ENCODE results near the gene RNF5. TPM values are rescaled to one million over a fixed set of nuclear protein-coding genes. Genes with fewer than 3 reads are reported as not detected.

The RNF5 gene
- total and polyA plus RNA-seq, 10 donors = 36.0 to 77.8 (median 56.1) TPM

DNA sequence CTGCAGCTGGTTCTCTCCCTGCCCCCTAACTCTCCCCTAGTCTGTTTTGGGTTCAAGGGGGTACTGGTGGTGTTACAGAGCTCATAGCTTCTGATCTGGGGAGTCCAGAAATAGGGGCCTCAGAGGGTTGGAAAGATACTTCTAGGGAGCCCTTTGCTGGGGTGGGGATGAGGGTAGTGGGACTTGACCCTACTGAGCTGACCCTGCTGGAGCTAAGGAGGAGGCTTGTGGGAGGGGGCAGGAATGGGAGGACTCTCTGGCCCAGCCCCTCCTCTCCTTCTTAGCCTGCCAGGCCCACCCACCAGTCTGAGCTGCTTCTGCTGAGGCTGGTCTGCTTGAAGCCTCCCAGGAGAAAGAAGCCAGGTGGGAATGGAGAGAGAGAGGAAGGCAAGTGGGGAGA lies 13.9 kb upstream of the RNF5 start, which contains the start of gene EGFL8:
EGFL8 (plus strand) TSS at position 301 of the 400 bp plus-strand sequence. CDS start 1,571 bp downstream, outside the sequence.
- Histone ChIP-seq H3K9me3 (no peaks in the 10 kb centered on the region), H3K27me3 (replicated peaks in 1 of 7) (no peaks in the 10 kb centered on the region), H3K4me1 (no peaks in the 10 kb centered on the region), H3K36me3 (peaks cover 0 to 70% (median 16%) of the 10 kb centered on the region in 6 donors), H3K4me3 (no peak within 1 kb of the TSS), H3K27ac (peak within 1 kb of the TSS in 1 of 8 donors; percentile 34)
- TF ChIP-seq POLR2AphosphoS5 (IDR thresholded peaks at IDR 0.05) = no peak
- no peak for TF ChIP-seq POLR2A (IDR thresholded peaks at IDR 0.05)
- intact Hi-C loops (cut with DNase I; ENCODE audit: low total_unique reads) = no loop called here
- peak; percentile 17 for DNase-seq

DNA sequence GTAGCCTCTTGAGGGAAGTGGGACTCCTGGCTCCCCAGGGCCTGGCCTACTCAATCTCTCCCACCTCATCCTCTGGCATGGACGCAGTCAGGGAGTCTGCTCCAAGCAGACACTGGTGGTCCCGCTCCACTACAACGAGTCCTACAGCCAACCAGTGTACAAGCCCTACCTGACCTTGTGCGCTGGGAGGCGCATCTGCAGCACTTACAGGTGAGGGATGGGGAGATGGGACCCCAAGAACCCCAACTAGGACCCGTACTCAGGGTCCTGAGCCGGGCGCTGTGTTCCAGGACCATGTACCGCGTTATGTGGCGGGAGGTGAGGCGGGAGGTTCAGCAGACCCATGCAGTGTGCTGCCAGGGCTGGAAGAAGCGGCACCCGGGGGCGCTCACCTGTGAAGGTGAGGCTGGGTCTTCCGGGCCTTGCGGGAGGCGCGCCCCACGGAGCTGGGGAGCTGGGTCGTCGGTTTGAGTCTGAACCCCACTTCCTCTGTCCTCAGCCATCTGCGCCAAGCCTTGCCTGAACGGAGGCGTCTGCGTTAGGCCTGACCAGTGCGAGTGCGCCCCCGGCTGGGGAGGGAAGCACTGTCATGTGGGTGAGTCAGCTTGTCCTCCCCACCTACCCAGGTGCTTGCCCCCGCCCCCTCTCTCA lies 11.7 kb upstream of the RNF5 start:
- TF ChIP-seq POLR2A (IDR thresholded peaks at IDR 0.05) (no peak), POLR2AphosphoS5 (IDR thresholded peaks at IDR 0.05) (peak in 1 of 3 donors; percentile 47)
- no peak overlapping the region for H3K27ac ChIP-seq
- 85 to 91% (median 90%) methylated on average over 17 to 30 of the region's 30 CpGs for WGBS, 5 donors
- H3K9me3 ChIP-seq = no peaks in the 10 kb centered on the region
- DNase-seq = peak; percentile 65
- intact Hi-C loops (cut with DNase I; ENCODE audit: low total_unique reads) = no loop called here
- peaks cover 0 to 83% (median 35%) of the 10 kb centered on the region in 6 donors for H3K36me3 ChIP-seq
- no peaks in the 10 kb centered on the region for H3K27me3 ChIP-seq (replicated peaks in 1 of 7)
- no peaks in the 10 kb centered on the region for H3K4me1 ChIP-seq
- H3K4me3 ChIP-seq = no peak overlapping the region

DNA sequence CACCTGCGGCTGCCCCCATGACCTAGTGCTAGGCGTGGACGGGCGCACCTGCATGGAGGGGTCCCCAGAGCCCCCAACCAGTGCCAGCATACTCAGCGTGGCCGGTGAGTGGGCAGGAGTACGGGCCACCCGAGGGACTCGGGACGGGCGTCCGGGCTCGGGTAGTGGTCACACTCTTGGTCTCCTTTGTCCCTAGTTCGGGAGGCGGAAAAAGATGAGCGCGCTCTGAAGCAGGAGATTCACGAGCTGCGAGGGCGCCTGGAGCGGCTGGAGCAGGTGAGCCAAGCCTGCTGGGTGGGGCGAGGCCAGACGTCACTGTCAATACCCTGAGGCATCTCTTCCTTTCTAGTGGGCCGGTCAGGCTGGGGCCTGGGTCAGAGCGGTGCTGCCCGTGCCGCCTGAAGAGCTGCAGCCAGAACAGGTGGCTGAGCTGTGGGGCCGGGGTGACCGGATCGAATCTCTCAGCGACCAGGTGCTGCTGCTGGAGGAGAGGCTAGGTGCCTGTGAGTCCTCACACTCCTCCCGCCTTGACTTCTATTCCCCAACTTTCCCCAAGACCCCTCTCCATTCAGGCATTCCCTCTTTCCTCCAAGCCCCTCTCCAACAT lies 10.9 kb upstream of the RNF5 start:
- intact Hi-C loops (cut with DNase I; ENCODE audit: low total_unique reads) = no loop called here
- 91 to 94% (median 93%) methylated on average over 32 of the region's 32 CpGs for WGBS, 5 donors
- DNase-seq = peak; percentile 71
- Histone ChIP-seq H3K4me3 (no peak overlapping the region), H3K4me1 (no peaks in the 10 kb centered on the region), H3K9me3 (no peaks in the 10 kb centered on the region), H3K27me3 (replicated peaks in 1 of 7) (no peaks in the 10 kb centered on the region), H3K36me3 (peaks cover 0 to 81% (median 35%) of the 10 kb centered on the region in 6 donors), H3K27ac (no peak overlapping the region)
- TF ChIP-seq POLR2A (IDR thresholded peaks at IDR 0.05) (no peak), POLR2AphosphoS5 (IDR thresholded peaks at IDR 0.05) (peak in 1 of 3 donors; percentile 28)

DNA sequence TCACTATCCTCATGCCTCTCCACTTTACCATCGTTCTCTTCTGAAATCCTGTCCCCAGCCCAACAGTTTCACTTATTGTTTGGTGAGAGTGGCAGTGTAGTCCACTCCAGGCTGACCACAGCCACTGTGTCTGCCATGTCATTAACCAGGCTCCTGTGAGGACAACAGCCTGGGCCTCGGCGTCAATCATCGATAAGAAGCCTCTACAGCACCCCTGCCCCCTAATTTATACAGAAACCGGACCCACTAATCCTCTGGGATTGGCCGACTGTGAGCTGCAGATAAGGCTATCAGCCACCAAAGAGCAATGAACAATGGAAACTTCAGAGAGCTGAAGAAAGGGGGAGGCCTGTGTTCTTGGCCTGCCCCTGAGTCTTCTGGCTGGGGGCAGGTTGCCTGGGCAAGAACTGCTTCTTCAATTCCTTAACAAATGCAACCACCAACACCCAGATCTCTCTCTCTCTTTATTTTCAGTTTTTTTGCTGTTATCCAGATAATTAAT lies 10.4 kb upstream of the RNF5 start:
- 78 to 87% (median 84%) methylated on average over 6 of the region's 6 CpGs for WGBS, 5 donors
- Histone ChIP-seq H3K9me3 (no peaks in the 10 kb centered on the region), H3K4me1 (peaks cover 0 to 5% (median 2%) of the 10 kb centered on the region in 6 donors), H3K27ac (no peak overlapping the region), H3K36me3 (peaks cover 0 to 76% (median 35%) of the 10 kb centered on the region in 6 donors), H3K27me3 (replicated peaks in 1 of 7) (no peaks in the 10 kb centered on the region), H3K4me3 (no peak overlapping the region)
- intact Hi-C loops (cut with DNase I; ENCODE audit: low total_unique reads) = no loop called here
- TF ChIP-seq, protein P1, sequence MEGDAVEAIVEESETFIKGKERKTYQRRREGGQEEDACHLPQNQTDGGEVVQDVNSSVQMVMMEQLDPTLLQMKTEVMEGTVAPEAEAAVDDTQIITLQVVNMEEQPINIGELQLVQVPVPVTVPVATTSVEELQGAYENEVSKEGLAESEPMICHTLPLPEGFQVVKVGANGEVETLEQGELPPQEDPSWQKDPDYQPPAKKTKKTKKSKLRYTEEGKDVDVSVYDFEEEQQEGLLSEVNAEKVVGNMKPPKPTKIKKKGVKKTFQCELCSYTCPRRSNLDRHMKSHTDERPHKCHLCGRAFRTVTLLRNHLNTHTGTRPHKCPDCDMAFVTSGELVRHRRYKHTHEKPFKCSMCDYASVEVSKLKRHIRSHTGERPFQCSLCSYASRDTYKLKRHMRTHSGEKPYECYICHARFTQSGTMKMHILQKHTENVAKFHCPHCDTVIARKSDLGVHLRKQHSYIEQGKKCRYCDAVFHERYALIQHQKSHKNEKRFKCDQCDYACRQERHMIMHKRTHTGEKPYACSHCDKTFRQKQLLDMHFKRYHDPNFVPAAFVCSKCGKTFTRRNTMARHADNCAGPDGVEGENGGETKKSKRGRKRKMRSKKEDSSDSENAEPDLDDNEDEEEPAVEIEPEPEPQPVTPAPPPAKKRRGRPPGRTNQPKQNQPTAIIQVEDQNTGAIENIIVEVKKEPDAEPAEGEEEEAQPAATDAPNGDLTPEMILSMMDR (IDR thresholded peaks at IDR 0.05 in 8 of 11, conservative IDR thresholded peaks at IDR 0.05 in 3 of 11) = no peak
- TF ChIP-seq POLR2A (IDR thresholded peaks at IDR 0.05) (no peak), POLR2AphosphoS5 (IDR thresholded peaks at IDR 0.05) (no peak)
- DNase-seq = peak; percentile 13

DNA sequence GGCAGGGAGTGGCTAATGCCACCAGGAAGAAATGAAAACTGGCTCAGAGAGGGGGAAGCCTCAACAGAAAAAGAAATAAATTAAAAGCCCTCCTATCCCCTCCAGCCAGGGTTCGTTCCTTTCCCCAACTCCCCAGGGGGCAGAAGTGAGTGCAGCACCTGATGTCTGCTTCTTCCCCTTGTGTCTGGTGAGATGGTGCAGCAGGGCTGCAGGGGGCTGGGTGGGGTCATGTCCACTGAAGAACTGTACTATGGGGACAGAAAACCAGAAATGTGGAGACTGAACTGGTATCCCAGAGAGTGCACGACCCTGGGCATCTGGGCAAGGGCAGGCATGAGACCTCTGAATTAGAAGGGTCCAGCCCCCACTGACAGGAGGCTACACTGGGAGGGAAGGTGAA lies 9.9 kb upstream of the RNF5 start:
- Histone ChIP-seq H3K27me3 (replicated peaks in 1 of 7) (no peaks in the 10 kb centered on the region), H3K27ac (peak overlapping the region in 2 of 8 donors; percentile 2 to 37), H3K4me3 (no peak overlapping the region), H3K9me3 (no peaks in the 10 kb centered on the region), H3K4me1 (peaks cover 0 to 10% (median 7%) of the 10 kb centered on the region in 6 donors), H3K36me3 (peaks cover 0 to 70% (median 35%) of the 10 kb centered on the region in 6 donors)
- 64 to 79% (median 71%) methylated on average over 2 of the region's 2 CpGs for WGBS, 5 donors
- TF ChIP-seq POLR2AphosphoS5 (IDR thresholded peaks at IDR 0.05) = no peak
- TF ChIP-seq, protein P1 (IDR thresholded peaks at IDR 0.05 in 8 of 11, conservative IDR thresholded peaks at IDR 0.05 in 3 of 11) = no peak
- TF ChIP-seq POLR2A (IDR thresholded peaks at IDR 0.05) = no peak
- intact Hi-C loops (cut with DNase I; ENCODE audit: low total_unique reads) = no loop called here
- DNase-seq = peak; percentile 45
